Astrocyte of the hippocampus (primary cell): ENCODE data around the gene SNX11.

Source experiments
- DNase-seq: peaks from one replicate; pipeline ENCODE4 v3.0.0; 2011; ENCODE audit warnings: low read depth, low spot score

The SNX11 gene

GRCh38 chr17:48131216-48131824 is 23.8 kb downstream of the SNX11 start:
- peak; percentile 82 for DNase-seq

- no peak for DNase-seq
These were observed 24.8 kb downstream of the SNX11 start for GRCh38 chr17:48132385-48132784.

GRCh38 chr17:48134912-48135480 is 27.4 kb downstream of the SNX11 start:
- DNase-seq: no peak

- no peak for DNase-seq
These were observed 30.1 kb downstream of the SNX11 start for GRCh38 chr17:48137656-48138055.

- DNase-seq: no peak
These were observed 32.4 kb downstream of the SNX11 start for GRCh38 chr17:48139944-48140343.

- no peak for DNase-seq
These were observed 36.1 kb downstream of the SNX11 start for GRCh38 chr17:48143629-48144028.

- no peak for DNase-seq
These were observed 36.7 kb downstream of the SNX11 start for GRCh38 chr17:48144231-48144630.

- no peak for DNase-seq
These were observed 37.6 kb downstream of the SNX11 start for GRCh38 chr17:48144976-48145798.

GRCh38 chr17:48148029-48148770 is 40.6 kb downstream of the SNX11 start:
- DNase-seq: no peak

- DNase-seq: no peak
These were observed 41.6 kb downstream of the SNX11 start for GRCh38 chr17:48148854-48149786.

GRCh38 chr17:48149787-48150463 is 42.4 kb downstream of the SNX11 start:
- no peak for DNase-seq

- DNase-seq: no peak
These were observed 43.0 kb downstream of the SNX11 start for GRCh38 chr17:48150597-48151001.

- no peak for DNase-seq
These were observed 43.7 kb downstream of the SNX11 start for GRCh38 chr17:48151220-48151619.

GRCh38 chr17:48152289-48152688 is 44.7 kb downstream of the SNX11 start:
- no peak for DNase-seq

GRCh38 chr17:48153691-48154358 is 46.3 kb downstream of the SNX11 start:
- DNase-seq: peak; percentile 67

- peak; percentile 19 for DNase-seq
These were observed 48.5 kb downstream of the SNX11 start for GRCh38 chr17:48155889-48156611.

GRCh38 chr17:48159232-48159631 is 51.7 kb downstream of the SNX11 start:
- no peak for DNase-seq

GRCh38 chr17:48160177-48161081 is 52.9 kb downstream of the SNX11 start:
- no peak for DNase-seq
